Neural crest cell (in vitro differentiated cells): ENCODE results near the gene COASY. TPM values are rescaled to one million over a fixed set of nuclear protein-coding genes. Genes with fewer than 3 reads are reported as not detected.
A peak's percentile ranks its signal among the peaks of the same experiment; 100 is the strongest.

ENCODE experiments used
- DNase-seq: peaks from one replicate; pipeline ENCODE4 v3.0.0; 2021; ENCODE audit warnings: low read depth, mixed read lengths, low spot score
- H3K27ac Mint-ChIP-seq: one replicate; pipeline ENCODE4 v1.8.0; 2021; ENCODE audit warnings: mild to moderate bottlenecking, mixed read lengths; ENCODE audit not compliant: unreplicated experiment
- H3K27me3 Mint-ChIP-seq: 2 replicates; pipeline ENCODE4 v1.8.0; 2021; ENCODE audit warnings: low read depth, mild to moderate bottlenecking, mixed read lengths
- H3K36me3 Mint-ChIP-seq: 2 replicates; pipeline ENCODE4 v1.8.0; 2021; ENCODE audit warnings: low read depth, mild to moderate bottlenecking, mixed read lengths
- H3K4me1 Mint-ChIP-seq: 2 replicates; pipeline ENCODE4 v1.8.0; 2021; ENCODE audit warnings: mixed read lengths
- H3K4me3 Mint-ChIP-seq: one replicate; pipeline ENCODE4 v1.8.0; 2021; ENCODE audit warnings: mild to moderate bottlenecking, mixed read lengths
- H3K9me3 Mint-ChIP-seq: 2 replicates; pipeline ENCODE4 v1.8.0; 2021; ENCODE audit warnings: mixed read lengths
- CTCF ChIP-seq: fragments of 200-600 bp; sonication (generic); conservative IDR thresholded peaks from 2 replicates; pipeline ENCODE4 v1.5.0; 2021; ENCODE audit warnings: antibody characterized with exemption, mild to moderate bottlenecking
- total RNA-seq: library from RNA; stranded (reverse); gene quantifications from 2 replicates; pipeline ENCODE4 v1.2.1, GENCODE V29; 2021

COASY gene
- total RNA-seq, 1 donor from 2014 or later = 58.3 TPM

- TF ChIP-seq CTCF = no peak
- Mint-ChIP-seq H3K4me1 (peaks cover 23% of the 10 kb centered on the region), H3K9me3 (no peaks in the 10 kb centered on the region), H3K36me3 (peaks cover 22% of the 10 kb centered on the region), H3K27me3 (no peaks in the 10 kb centered on the region), H3K4me3 (peak overlapping the region; percentile 79), H3K27ac (no peak overlapping the region)
- no peak for DNase-seq
Measured at GRCh38 chr17:42571435-42572225, 9.7 kb downstream of the COASY start.

- H3K4me3 Mint-ChIP-seq = peak overlapping the region; percentile 81
- H3K4me1 Mint-ChIP-seq = peaks cover 30% of the 10 kb centered on the region
- TF ChIP-seq CTCF = no peak
- no peak for DNase-seq
- peaks cover 19% of the 10 kb centered on the region for H3K36me3 Mint-ChIP-seq
- no peaks in the 10 kb centered on the region for H3K27me3 Mint-ChIP-seq
- no peak overlapping the region for H3K27ac Mint-ChIP-seq
- no peaks in the 10 kb centered on the region for H3K9me3 Mint-ChIP-seq
Measured at GRCh38 chr17:42573095-42573494, 11.1 kb downstream of the COASY start.

- TF ChIP-seq CTCF = no peak
- peaks cover 37% of the 10 kb centered on the region for H3K4me1 Mint-ChIP-seq
- DNase-seq = no peak
- H3K36me3 Mint-ChIP-seq = peaks cover 19% of the 10 kb centered on the region
- H3K27me3 Mint-ChIP-seq = no peaks in the 10 kb centered on the region
- H3K4me3 Mint-ChIP-seq = no peak overlapping the region
- H3K9me3 Mint-ChIP-seq = no peaks in the 10 kb centered on the region
- no peak overlapping the region for H3K27ac Mint-ChIP-seq
Measured at GRCh38 chr17:42574463-42574862, 12.5 kb downstream of the COASY start.

- H3K9me3 Mint-ChIP-seq = no peaks in the 10 kb centered on the region
- H3K27me3 Mint-ChIP-seq = no peaks in the 10 kb centered on the region
- TF ChIP-seq CTCF = no peak
- peaks cover 17% of the 10 kb centered on the region for H3K36me3 Mint-ChIP-seq
- peak overlapping the region; percentile 89 for H3K27ac Mint-ChIP-seq
- H3K4me1 Mint-ChIP-seq = peaks cover 41% of the 10 kb centered on the region
- H3K4me3 Mint-ChIP-seq = peak overlapping the region; percentile 99
- no peak for DNase-seq
Measured at GRCh38 chr17:42577140-42577531, 15.2 kb downstream of the COASY start.

GRCh38 chr17:42577532-42578281 lies 15.8 kb downstream of the COASY start, which contains the start of gene PSMC3IP:
Gene PSMC3IP (minus strand): TSS chr17:42577729. CDS start chr17:42577686, 43 bp downstream.
- Mint-ChIP-seq H3K27ac (peak within 1 kb of the TSS; percentile 98), H3K4me3 (peak within 1 kb of the TSS; percentile 99), H3K9me3 (no peaks in the 10 kb centered on the region), H3K27me3 (no peaks in the 10 kb centered on the region), H3K4me1 (peaks cover 41% of the 10 kb centered on the region), H3K36me3 (peaks cover 16% of the 10 kb centered on the region)
- DNase-seq = peak; percentile 91
- TF ChIP-seq CTCF = peak; percentile 55
